ENCODE measurements around the gene CD8B.
"Not testable (repeated sequence)": the region's sequence is repeated elsewhere in the genome, so short reads cannot be mapped to it uniquely, and the experiment has no call there.

The CD8B gene

GRCh38 chr2:86861628-86862379 lies at the start of gene CD8B:
TSS of gene CD8B (minus strand) at chr2:86861886. CDS start at chr2:86861865, 21 bp downstream.
- DNase-seq (ENCODE audit: low read depth in 2 of 2, low spot score in 1 of 2) = not testable (repeated sequence)

GRCh38 chr2:86905868-86906267 lies 44.2 kb upstream of the CD8B start:
- DNase-seq (ENCODE audit: low read depth in 2 of 2, low spot score in 1 of 2) = not testable (repeated sequence)

- not testable (repeated sequence) for DNase-seq (ENCODE audit: low read depth in 2 of 2, low spot score in 1 of 2)
These were observed 39.0 kb upstream of the CD8B start for GRCh38 chr2:86900687-86901086.

GRCh38 chr2:86886026-86886425 lies 24.3 kb upstream of the CD8B start:
- not testable (repeated sequence) for DNase-seq (ENCODE audit: low read depth in 2 of 2, low spot score in 1 of 2)

GRCh38 chr2:86882865-86883264 lies 21.2 kb upstream of the CD8B start:
- not testable (repeated sequence) for DNase-seq (ENCODE audit: low read depth in 2 of 2, low spot score in 1 of 2)

- DNase-seq (ENCODE audit: low read depth in 2 of 2, low spot score in 1 of 2) = not testable (repeated sequence)
These were observed 20.5 kb upstream of the CD8B start for GRCh38 chr2:86882118-86882665.

GRCh38 chr2:86878986-86879385 lies 17.3 kb upstream of the CD8B start:
- not testable (repeated sequence) for DNase-seq (ENCODE audit: low read depth in 2 of 2, low spot score in 1 of 2)

- not testable (repeated sequence) for DNase-seq (ENCODE audit: low read depth in 2 of 2, low spot score in 1 of 2)
These were observed 9.3 kb upstream of the CD8B start for GRCh38 chr2:86870941-86871340.

GRCh38 chr2:86868895-86869468 lies 7.3 kb upstream of the CD8B start:
- not testable (repeated sequence) for DNase-seq (ENCODE audit: low read depth in 2 of 2, low spot score in 1 of 2)

GRCh38 chr2:86862380-86862703 lies 656 bp upstream of the CD8B start:
- DNase-seq (ENCODE audit: low read depth in 2 of 2, low spot score in 1 of 2) = not testable (repeated sequence)

GRCh38 chr2:86861175-86861574 lies 511 bp downstream of the CD8B start:
- DNase-seq (ENCODE audit: low read depth in 2 of 2, low spot score in 1 of 2) = not testable (repeated sequence)

GRCh38 chr2:86860573-86860972 lies 1.1 kb downstream of the CD8B start:
- not testable (repeated sequence) for DNase-seq (ENCODE audit: low read depth in 2 of 2, low spot score in 1 of 2)

- not testable (repeated sequence) for DNase-seq (ENCODE audit: low read depth in 2 of 2, low spot score in 1 of 2)
These were observed 4.0 kb downstream of the CD8B start for GRCh38 chr2:86857688-86858087.

- not testable (repeated sequence) for DNase-seq (ENCODE audit: low read depth in 2 of 2, low spot score in 1 of 2)
These were observed 5.2 kb downstream of the CD8B start for GRCh38 chr2:86856498-86856897.

- not testable (repeated sequence) for DNase-seq (ENCODE audit: low read depth in 2 of 2, low spot score in 1 of 2)
These were observed 5.7 kb downstream of the CD8B start for GRCh38 chr2:86855981-86856380.

- not testable (repeated sequence) for DNase-seq (ENCODE audit: low read depth in 2 of 2, low spot score in 1 of 2)
These were observed 10.1 kb downstream of the CD8B start for GRCh38 chr2:86851581-86851980.

GRCh38 chr2:86842607-86843234 lies 19.0 kb downstream of the CD8B start:
- not testable (repeated sequence) for DNase-seq (ENCODE audit: low read depth in 2 of 2, low spot score in 1 of 2)

- DNase-seq (ENCODE audit: low read depth in 2 of 2, low spot score in 1 of 2) = not testable (repeated sequence)
These were observed 20.4 kb downstream of the CD8B start for GRCh38 chr2:86841330-86841729.

- not testable (repeated sequence) for DNase-seq (ENCODE audit: low read depth in 2 of 2, low spot score in 1 of 2)
These were observed 21.7 kb downstream of the CD8B start for GRCh38 chr2:86839871-86840548.

GRCh38 chr2:86839455-86839854 lies 22.2 kb downstream of the CD8B start:
- DNase-seq (ENCODE audit: low read depth in 2 of 2, low spot score in 1 of 2) = not testable (repeated sequence)

- not testable (repeated sequence) for DNase-seq (ENCODE audit: low read depth in 2 of 2, low spot score in 1 of 2)
These were observed 24.0 kb downstream of the CD8B start for GRCh38 chr2:86837714-86838113.
